Loucy (cell line): ENCODE data around the gene COX10.

Experiments
- CTCF ChIP-seq: fragments of 200-600 bp; sonication (generic); conservative IDR thresholded peaks from 2 replicates; pipeline ENCODE4 v1.5.1; 2014; ENCODE audit warnings: mild to moderate bottlenecking, antibody characterized with exemption, low read length
- EZH2phosphoT487 ChIP-seq: fragments of 200-600 bp; IDR thresholded peaks from 2 replicates; pipeline ENCODE4 v1.6.1; 2018; ENCODE audit warnings: antibody characterized with exemption, mild to moderate bottlenecking, moderate library complexity, borderline replicate concordance

- TF ChIP-seq CTCF (no peak), EZH2phosphoT487 (no peak)
These were observed 128.3 kb downstream of the COX10 start for GRCh38 chr17:14197586-14197985.
